ENCODE results near the gene IFFO2. TPM values are rescaled to one million over a fixed set of nuclear protein-coding genes. Genes with fewer than 3 reads are reported as not detected.

Gene IFFO2
- total RNA-seq, 1 experiment from 2014 or later: 15.7 TPM

- peak; percentile 80 for DNase-seq (ENCODE audit: low spot score)
- in situ Hi-C loops (cut with HindIII; ENCODE audit: low sequenced_read_pairs): no loop called here
These were observed 16.0 kb downstream of the IFFO2 start for GRCh38 chr1:18940303-18941020.

GRCh38 chr1:18939398-18940302 lies 16.8 kb downstream of the IFFO2 start:
- in situ Hi-C loops (cut with HindIII; ENCODE audit: low sequenced_read_pairs): no loop called here
- DNase-seq (ENCODE audit: low spot score): no peak

- DNase-seq (ENCODE audit: low spot score): peak; percentile 79
- in situ Hi-C loops (cut with HindIII; ENCODE audit: low sequenced_read_pairs): no loop called here
These were observed 17.8 kb downstream of the IFFO2 start for GRCh38 chr1:18938707-18939070.

- in situ Hi-C loops (cut with HindIII; ENCODE audit: low sequenced_read_pairs): no loop called here
- DNase-seq (ENCODE audit: low spot score): peak; percentile 81
These were observed 18.3 kb downstream of the IFFO2 start for GRCh38 chr1:18938008-18938706.

- in situ Hi-C loops (cut with HindIII; ENCODE audit: low sequenced_read_pairs): no loop called here
- DNase-seq (ENCODE audit: low spot score): no peak
These were observed 18.9 kb downstream of the IFFO2 start for GRCh38 chr1:18937539-18937938.

GRCh38 chr1:18936814-18937481 lies 19.5 kb downstream of the IFFO2 start:
- DNase-seq (ENCODE audit: low spot score): no peak
- in situ Hi-C loops (cut with HindIII; ENCODE audit: low sequenced_read_pairs): no loop called here

- DNase-seq (ENCODE audit: low spot score): no peak
- in situ Hi-C loops (cut with HindIII; ENCODE audit: low sequenced_read_pairs): no loop called here
These were observed 20.0 kb downstream of the IFFO2 start for GRCh38 chr1:18936471-18936813.

- in situ Hi-C loops (cut with HindIII; ENCODE audit: low sequenced_read_pairs): no loop called here
- peak; percentile 9 for DNase-seq (ENCODE audit: low spot score)
These were observed 22.1 kb downstream of the IFFO2 start for GRCh38 chr1:18934205-18935000.

GRCh38 chr1:18932879-18933278 lies 23.6 kb downstream of the IFFO2 start:
- no peak for DNase-seq (ENCODE audit: low spot score)
- in situ Hi-C loops (cut with HindIII; ENCODE audit: low sequenced_read_pairs): no loop called here

GRCh38 chr1:18932387-18932786 lies 24.1 kb downstream of the IFFO2 start:
- in situ Hi-C loops (cut with HindIII; ENCODE audit: low sequenced_read_pairs): no loop called here

GRCh38 chr1:18931730-18932129 lies 24.7 kb downstream of the IFFO2 start:
- in situ Hi-C loops (cut with HindIII; ENCODE audit: low sequenced_read_pairs): no loop called here
- peak; percentile 11 for DNase-seq (ENCODE audit: low spot score)

More at GRCh38 chr1:18932387-18932786, 24.1 kb downstream of the IFFO2 start:
- peak; percentile 33 for DNase-seq (ENCODE audit: low spot score)

GRCh38 chr1:18929686-18930085 lies 26.8 kb downstream of the IFFO2 start:
- no peak for DNase-seq (ENCODE audit: low spot score)
- in situ Hi-C loops (cut with HindIII; ENCODE audit: low sequenced_read_pairs): no loop called here

GRCh38 chr1:18928985-18929384 lies 27.5 kb downstream of the IFFO2 start:
- no peak for DNase-seq (ENCODE audit: low spot score)
- in situ Hi-C loops (cut with HindIII; ENCODE audit: low sequenced_read_pairs): no loop called here

GRCh38 chr1:18928406-18928805 lies 28.1 kb downstream of the IFFO2 start:
- in situ Hi-C loops (cut with HindIII; ENCODE audit: low sequenced_read_pairs): no loop called here
- peak; percentile 14 for DNase-seq (ENCODE audit: low spot score)

- in situ Hi-C loops (cut with HindIII; ENCODE audit: low sequenced_read_pairs): no loop called here
- DNase-seq (ENCODE audit: low spot score): no peak
These were observed 28.7 kb downstream of the IFFO2 start for GRCh38 chr1:18927654-18928272.

- in situ Hi-C loops (cut with HindIII; ENCODE audit: low sequenced_read_pairs): no loop called here
- DNase-seq (ENCODE audit: low spot score): peak; percentile 24
These were observed 29.3 kb downstream of the IFFO2 start for GRCh38 chr1:18927082-18927653.

GRCh38 chr1:18926315-18927081 lies 30.0 kb downstream of the IFFO2 start:
- DNase-seq (ENCODE audit: low spot score): no peak
- in situ Hi-C loops (cut with HindIII; ENCODE audit: low sequenced_read_pairs): no loop called here

Data from G401 (cell line).